CD4-positive, alpha-beta T cell treated with Interleukin-15 for 4 hours (primary cell): ENCODE measurements around the gene ZNRF3.
"Not testable (repeated sequence)": the region's sequence is repeated elsewhere in the genome, so short reads cannot be mapped to it uniquely, and the experiment has no call there.

Experiments used
- DNase-seq: peaks from one replicate; pipeline ENCODE4 v3.0.0-alpha.2; 2020; ENCODE audit warnings: low spot score

Gene ZNRF3

DNA sequence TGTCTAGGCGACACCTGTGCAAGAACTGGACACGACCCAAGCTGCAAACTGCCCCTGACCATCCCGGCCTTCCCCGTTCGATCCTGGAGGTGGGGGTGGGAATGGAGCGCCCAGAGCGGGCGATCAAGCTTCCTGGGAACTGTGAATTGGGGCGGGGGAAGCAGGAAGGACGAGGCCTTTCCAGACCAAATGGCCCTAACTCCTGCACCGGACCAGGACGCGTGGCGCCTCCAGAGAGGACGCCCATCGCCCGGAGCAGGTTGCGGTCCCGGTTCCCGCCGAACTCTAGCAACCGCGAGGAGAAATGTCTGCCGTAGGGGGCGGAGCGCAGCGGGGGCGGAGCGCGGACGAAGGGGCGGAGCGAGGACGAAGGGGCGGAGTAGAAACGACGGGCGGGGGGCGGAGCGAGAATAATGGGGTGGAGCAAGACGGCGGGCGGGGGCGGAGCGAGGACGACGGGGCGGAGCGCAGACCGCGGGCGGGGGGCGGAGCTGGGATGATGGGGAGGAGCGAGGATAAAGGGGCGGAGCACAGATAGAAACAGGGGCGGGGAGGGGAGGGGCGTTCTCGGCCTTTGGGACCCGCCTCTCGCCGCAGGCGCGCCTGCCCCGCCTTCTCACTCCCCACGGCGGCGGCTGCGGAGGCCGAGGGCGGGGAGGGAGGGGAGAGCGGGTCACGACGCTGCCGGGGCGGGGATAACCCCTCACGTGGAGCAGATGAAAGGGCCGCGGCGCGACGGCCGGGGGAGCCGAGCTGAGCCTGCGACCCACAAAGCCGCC lies at the start of gene ZNRF3:
Gene ZNRF3, plus strand, starts transcription at position 695 of the 779 bp plus-strand sequence. CDS start 195 bp downstream, outside the sequence.
- DNase-seq = peak; percentile 90

DNA sequence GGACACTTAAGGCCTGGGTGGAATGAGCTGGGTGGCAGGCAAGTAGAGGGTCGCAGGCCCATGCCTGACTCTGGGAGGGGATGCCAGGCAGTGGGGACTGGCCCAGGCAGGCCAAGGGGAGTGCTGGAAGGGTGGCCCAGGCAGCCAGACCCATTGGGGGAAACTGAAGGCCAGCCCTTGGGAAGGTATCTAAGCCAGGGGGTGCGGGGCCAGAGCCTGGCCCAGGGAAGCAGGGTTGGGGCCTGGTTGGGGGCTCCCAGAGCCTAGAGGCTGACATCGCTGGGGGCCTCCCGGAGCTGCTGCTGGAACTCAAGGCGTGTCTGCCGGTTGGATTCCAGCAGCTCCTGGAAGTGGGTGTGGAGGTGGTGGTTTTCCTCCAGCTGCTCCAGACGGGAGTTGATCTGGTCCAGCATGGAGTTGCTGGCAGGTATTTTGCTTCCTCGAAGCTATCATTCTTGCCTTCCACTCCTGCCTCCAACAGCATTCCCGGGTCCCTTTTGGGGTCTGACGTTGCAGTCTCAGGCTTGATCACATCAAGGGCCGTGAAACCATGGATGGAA lies 47.7 kb upstream of the ZNRF3 start:
- no peak for DNase-seq

DNA sequence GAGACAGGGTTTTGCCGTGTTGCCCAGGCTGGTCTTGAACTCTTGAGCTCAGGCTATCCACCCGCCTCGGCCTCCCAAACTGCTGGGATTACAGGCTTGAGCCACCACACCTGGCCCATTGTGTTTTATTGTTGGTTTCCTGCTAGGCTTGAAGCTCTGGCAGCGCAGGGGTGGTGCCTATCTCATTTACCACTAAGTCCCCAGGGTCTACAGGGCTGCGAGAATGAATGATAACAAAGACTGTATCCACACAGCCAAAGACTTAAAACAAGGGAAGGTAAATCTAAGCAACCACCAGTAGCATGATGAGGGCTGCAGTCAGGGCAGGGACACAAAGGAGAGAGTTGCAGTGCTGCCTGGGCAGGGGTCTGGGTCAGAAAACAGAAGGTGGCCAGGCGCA lies 45.7 kb upstream of the ZNRF3 start:
- no peak for DNase-seq

DNA sequence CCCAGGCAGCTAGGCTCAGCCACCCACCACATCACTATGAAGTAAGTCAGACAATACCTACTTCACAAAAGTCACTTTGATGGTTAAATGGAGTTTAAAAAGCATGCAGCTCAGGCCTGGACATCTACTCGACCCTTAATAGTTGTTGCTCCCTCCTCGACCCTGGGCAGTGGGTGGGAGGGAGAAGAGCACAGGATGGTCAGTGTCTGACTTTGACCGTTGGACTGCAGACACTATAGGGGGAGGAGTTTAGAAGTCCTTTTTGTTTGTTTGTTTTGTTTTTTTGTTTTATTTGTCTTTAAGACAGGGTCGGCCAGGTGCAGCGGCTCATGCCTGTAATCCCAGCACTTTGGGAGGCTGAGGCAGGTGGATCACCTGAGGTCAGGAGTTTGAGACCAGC lies 44.4 kb upstream of the ZNRF3 start:
- DNase-seq = no peak

DNA sequence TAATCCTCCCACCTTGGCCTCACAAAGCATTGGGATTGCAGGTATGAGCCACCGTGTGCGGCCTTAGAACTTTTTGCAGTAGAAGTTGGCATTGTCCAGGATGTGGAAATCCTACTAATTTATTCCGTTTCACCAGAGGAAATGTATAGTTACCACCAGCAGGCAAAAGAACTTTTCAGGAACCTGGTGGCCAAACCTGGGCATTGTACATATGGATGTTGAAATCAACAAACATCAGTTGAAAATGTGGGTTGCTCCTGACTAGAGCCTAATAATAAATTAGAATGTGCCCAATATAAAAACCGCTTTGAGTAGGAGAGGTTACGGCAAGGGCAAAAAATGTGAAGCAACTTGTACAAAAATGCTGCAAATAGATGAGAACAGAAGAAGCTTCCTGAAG lies 42.3 kb upstream of the ZNRF3 start:
- DNase-seq = no peak

DNA sequence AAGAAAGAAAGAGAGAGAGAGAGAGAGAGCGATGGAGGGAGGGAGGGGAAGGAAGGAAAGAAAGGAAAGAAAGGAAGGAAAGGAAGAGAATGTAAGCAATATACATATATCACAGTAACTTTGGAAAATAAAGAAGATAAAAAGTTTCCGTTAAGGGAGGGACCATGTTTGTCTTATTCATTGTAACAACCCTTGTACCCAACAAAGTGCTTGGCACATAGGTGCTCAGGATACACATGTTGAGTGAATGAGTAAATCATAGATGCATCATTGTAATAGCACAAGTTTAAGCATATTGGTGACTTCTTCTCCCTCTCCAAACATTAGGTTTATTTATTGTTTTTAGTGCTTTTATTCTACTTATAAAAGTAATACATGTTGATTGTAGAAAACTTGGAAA lies 39.7 kb upstream of the ZNRF3 start:
- DNase-seq = no peak

DNA sequence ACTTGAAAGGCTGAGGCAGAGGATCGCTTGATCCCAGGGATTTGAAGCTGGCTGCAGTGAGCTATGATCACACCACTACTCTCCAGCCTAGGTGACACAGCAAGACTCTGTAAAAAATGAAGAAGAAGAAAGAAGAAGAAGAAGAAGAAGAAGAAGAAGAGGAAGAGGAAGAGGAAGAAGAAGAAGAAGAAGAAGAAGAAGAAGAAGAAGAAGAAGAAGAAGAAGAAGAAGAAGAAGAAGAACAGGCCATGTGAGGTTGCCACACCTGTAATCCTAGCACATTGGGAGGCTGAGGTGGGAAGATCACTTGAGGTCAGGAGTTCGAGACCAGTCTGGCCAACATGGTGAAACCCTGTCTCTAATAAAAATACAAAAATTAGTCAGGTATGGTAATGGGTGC lies 39.1 kb upstream of the ZNRF3 start:
- DNase-seq = not testable (repeated sequence)

DNA sequence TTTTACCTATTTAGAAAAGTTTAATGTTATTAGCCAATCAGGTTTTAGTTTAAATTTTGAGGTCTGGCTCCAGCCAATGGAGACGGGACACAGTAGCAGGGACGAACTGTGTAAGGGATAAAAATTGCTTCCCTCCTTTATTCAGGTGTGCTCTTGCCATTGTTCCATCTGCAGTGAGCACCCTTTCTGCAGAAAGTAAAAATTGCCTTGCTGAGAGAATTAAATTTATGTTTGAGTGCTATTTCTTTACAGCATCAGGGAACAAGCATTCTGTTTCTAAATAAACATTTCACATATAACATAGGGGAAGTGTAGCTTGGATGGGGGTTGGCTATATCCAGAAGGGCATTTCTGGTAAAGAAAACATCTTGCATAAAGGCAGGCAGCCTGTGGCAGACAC lies 36.4 kb upstream of the ZNRF3 start:
- no peak for DNase-seq

DNA sequence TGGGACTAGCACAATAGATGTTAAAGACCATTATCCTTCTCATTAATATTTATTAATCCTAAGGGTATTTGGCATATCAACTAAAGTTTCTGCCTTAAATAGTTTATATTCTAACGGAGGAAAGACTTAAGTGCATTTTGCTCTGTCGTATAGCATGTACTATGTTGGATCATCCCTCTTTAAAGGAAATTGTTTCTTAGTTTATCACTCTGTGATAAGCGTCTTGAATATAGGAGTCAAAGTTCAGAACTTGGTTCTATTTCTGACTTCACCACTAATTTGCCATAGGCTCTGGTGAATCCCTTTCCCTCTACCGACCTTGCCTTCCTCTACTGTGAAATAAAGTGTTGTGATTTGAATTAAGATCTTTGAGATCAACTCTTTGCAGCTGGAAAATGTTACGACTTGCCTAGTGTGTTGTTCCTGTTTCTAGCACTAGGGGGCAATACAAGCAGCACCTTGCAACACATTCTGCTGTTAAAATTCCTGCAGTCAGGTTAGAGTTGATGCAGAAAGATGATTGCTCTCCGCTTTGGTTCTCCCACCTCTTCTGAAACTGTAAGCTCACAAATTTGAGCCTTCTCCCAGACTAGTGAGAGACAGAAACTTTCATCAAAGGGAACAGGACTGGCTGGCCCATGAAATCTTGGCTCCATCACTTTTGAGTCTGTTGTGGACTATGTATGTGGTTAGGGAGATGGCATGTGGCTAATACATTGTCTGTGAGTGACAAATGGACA lies 27.8 kb upstream of the ZNRF3 start:
- peak; percentile 56 for DNase-seq

DNA sequence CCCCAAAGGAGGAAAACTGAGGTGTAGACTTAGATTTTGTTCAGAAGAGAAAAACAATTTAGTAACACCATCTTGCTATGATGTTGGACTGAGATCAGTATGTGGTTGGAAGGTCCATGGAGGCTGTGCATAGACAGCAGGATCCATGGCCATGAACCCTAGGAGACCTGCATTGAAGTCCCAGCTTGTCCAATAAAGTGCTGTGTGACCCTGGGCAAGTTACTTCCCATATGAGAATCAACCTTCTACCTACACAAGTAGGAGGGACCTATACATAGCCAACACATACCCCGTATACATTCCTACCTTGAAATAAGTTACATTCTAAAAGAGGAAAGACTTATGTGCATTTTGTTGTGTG lies 27.3 kb upstream of the ZNRF3 start:
- DNase-seq = no peak

DNA sequence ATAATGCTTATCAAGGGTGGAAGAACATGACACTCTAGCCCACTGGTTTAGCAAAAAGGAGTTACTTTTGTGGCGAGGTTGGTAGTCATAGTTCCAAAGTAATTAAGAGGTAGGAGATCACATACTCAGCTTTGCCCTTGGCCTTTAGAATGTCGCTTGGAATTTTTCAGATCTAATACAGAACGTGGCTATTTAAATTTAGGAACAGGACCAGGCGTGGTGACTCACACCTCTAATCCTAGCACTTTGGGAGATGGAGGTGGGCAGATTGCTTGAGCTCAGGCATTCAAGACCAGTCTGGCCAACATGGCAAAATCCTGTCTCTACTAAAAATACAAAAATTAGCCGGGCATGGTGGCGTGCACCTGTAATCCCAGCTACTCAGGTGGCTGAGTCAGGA lies 26.1 kb upstream of the ZNRF3 start:
- no peak for DNase-seq

DNA sequence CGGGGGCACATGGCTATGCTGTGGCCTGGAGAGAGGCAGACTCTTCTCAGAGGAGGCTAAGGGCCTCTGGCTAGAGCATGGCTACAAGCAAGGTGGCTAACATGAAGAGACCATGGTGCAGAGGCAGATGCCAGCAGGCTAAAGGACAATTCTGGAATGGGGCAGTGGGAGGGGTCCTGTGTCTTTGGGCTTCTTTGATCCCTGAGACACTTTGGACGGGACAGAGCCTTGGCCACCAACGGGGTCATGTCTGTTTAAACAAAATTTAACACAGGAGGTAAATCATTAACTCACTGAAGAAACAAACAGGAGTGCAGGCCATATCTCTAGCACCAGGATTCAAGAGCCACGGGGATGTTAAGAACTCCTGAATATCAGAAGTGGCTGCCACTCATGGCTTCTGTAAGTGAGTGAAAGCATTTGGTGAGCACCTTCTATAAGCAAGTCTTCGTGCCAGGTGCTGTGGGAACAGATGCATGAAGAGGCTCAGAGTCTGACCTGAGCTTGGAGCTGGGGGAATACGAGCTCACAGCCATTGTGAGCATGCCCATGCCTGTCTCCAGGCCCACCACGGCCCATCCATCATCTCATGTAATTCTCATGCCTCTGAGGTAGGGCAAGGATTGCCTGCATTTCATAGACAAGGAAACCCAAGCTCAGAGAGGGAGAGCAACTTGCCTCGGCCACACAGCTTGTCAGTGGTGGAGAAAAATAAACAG lies 18.3 kb upstream of the ZNRF3 start:
- no peak for DNase-seq

DNA sequence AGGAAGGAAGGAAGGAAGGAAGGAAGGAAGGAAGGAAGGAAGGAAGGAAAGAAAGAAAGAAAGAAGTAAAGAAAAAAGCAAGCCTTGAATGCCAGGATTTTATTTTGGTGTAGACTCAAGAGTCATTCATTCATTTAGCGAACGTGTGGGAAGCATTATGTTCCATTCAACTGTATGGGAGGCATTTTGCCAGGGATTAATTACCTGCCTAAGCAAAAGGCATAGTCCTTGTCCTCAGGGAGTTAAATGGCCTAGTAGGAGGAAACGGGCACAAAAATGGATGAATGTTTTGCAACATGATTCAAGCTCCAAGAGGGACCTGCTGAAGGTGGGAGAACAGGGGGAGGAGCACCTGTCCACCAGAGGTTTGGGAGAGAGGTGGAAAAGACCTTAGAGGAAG lies 16.2 kb upstream of the ZNRF3 start:
- no peak for DNase-seq

DNA sequence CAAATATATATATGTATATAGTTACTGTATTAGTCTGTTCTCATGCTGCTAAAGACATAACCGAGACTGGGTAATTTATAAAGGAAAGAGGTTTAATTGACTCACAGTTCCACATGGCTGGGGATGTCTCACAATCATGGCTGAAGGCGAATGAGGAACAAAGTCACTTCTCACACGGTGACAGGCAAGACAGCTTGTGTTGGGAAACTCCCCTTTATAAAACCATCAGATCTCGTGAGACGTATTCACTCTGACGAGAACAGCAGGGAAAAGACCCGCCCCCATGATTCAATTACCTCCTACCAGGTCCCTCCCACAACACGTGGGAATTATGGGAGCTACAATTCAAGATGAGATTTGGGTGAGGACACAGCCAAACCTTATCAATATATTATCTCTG lies 15.0 kb upstream of the ZNRF3 start:
- DNase-seq = not testable (repeated sequence)

DNA sequence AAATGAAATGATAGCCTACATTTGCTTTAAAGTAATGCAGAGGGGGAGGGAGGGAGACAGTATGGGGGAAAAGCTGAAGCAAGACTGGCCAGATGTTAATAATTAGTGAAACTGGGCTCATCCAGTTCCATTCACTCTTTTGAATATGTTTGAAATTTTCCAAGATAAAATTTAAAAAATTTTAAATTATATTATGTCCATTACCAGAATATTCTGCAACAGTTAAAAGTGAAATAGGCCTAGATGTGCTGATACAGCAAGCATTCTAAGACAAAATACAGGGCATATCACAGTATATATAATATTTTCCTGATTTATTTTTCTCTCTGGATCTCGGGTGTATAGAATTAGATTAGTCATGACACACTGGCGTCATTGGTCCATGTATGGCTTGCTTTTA lies 13.6 kb upstream of the ZNRF3 start:
- DNase-seq = no peak

DNA sequence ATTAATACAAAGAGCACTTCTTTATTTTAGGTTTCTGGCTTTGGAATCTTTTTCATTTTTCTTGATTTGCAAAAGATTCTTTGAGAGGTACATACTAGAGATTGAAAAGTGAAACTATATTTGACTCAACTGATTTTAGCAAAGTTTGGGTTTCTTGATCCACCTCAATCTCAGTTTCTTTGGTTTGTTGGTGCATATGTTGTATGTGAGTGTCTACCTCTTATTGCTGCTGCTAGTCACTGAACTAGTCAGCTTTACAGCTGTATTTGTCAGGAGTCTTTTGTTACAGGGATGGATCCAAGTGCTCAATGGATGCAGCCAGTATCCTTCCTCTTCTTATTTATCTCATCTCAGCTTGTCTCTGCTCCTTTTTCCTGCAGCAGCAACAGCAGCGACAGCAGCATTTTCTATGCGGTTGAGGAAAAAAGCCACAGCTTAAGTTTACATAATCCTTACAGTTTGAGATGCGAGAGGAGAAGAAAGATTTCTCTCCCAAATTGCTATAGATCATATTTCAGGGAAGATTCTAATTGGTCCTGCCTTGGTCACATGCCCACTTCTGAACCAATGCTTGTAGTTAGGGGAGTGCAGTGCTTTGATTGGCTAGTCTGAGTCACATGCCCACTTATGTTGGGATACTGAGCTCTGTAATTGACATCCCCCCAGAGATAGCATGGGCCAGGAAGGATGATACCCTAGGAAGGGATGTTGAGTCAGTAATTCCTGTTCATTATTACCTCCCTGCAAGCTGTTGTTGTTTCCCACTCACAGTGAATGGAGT lies 10.0 kb upstream of the ZNRF3 start:
- no peak for DNase-seq

DNA sequence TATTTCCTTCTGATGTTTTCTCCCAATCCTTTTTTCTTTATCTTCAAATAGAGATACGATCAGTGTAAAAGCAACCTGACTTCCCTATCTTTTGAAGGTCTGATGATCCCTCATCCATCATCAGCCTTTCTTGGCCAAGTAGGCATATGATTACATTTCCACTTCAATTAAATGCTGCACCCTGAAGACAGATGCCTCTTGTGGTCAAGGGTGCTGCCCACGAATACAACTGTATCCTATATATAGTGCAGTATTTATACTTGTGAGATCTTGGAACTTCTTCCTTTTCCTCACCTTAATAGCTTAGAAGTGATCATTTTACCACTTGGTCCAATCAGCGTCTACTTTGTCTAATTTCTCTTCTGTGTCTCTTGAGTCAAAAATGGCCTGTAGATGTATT lies 9.3 kb upstream of the ZNRF3 start:
- DNase-seq = no peak

DNA sequence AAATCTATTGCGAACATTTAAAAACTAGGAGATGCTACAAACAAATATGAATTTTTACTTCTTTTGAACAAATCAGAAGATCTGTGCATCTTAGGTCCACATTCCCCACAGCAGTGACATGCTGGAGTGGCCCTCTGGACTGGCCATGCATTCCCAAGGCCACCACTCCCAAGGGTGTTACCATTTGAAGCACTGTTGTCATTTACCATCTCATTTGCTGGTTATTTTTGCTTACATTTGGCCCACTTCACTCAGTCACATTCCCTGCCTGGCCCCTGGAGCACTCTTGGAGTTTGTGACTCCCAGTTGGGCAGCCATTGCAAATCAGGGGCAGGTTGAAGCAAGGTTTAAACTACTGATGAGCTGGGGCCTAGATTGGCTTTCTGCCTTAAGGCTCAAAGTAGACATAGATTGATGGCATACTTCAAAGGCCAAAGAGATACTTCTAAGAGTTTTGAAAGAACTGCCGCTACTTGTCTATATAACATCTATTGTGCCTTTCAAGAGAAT lies 8.5 kb upstream of the ZNRF3 start:
- no peak for DNase-seq

DNA sequence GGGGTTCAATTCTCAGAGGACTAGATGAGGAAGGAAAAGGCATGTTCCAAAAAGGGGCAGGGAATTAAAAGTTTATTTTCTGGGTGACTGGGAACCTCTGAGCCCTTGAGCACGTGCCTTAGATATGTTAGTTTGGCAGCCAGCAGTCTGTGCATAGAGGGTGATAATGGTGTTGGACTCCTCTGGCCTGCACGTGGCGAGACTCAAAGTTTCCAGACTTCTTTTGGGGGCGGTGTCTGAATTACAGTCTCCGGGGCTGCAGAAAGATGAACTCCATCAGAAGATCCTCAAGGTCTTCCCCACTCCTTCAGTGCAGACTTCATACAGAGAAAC lies 861 bp upstream of the ZNRF3 start:
- DNase-seq = no peak

DNA sequence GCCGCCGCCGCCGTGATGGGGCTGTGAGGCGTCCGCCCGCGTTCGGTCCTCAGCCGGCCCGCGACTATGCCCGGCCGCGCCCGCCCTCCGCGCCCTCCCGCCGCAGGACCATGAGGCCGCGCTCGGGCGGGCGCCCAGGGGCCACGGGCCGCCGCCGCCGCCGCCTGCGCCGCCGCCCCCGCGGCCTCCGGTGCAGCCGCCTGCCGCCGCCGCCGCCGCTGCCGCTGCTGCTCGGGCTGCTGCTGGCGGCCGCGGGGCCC lies 215 bp downstream of the ZNRF3 start:
- no peak for DNase-seq

DNA sequence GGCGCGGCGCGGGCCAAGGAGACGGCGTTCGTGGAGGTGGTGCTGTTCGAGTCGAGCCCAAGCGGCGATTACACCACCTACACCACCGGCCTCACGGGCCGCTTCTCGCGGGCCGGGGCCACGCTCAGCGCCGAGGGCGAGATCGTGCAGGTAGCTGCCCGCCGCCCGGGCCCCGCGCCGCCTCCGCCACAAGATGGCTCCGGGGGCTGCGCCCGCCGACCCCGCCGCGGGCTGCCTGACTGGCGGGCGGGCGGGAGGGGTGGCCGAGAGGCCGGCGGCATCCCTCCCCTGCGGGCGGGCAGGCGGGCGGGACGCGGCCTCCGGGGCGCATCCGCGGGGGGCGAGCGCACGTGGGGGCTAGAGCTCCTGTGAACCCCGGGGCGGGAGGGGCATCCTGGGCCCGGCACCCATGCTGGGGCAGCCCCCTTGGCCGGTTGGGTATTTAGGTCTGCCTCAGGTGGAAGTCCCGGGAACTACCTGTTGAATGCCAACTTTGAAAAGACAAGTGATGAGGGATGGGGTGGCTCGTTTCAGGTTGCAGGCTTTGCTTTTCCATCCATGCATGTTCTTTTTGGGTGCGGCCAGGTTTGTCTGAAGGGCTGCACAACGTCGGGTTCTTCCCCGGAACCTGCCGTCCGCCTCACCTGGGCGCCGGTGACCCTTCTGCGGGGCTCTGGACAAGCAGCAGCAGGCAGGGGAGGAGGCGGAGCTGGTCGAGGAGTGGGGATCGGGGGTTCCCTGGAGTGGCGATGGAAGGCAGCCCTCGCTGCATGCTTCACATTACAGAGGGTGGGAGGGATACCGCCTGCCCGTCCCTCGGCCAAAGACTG lies 760 bp downstream of the ZNRF3 start:
- DNase-seq = peak; percentile 14
